Esophagus muscularis mucosa (tissue), 2 donors: ENCODE measurements around the gene KLRC4.

Experiments
- EP300 ChIP-seq: sonication (generic); formaldehyde crosslinking; IDR thresholded peaks from one replicate; pipeline ENCODE4 v1.6.1; 2017; ENCODE audit warnings: antibody characterized with exemption
- POLR2A ChIP-seq: fragments of 450-650 bp; IDR thresholded peaks from one replicate; pipeline ENCODE4 v1.6.1; 2017; ENCODE audit warnings: antibody characterized with exemption, moderate library complexity, mild to moderate bottlenecking, low read depth

DNA sequence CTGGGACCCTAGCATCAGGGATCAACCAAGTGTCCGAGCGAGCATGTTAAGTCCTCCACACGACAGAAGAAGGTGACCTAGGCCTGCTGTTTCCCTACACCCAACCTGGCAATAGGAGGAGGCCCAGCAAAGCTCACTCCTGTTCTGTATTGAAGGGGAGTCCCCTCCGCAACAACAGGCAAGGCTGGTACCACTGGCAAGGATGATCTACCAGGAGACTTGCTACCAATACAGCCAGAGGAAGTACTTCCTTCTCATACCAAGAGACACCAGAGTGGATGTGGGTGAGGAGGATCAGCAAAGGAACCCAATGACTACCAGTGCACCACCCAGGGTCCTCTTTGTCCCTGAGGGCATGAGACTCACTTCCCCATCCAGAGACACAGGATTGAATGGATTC lies 38.7 kb upstream of the KLRC4 start:
- TF ChIP-seq EP300 (no peak), POLR2A (no peak)
